AG10803 (cell line): ENCODE measurements around the gene ITK.
"Not testable (repeated sequence)": the region's sequence is repeated elsewhere in the genome, so short reads cannot be mapped to it uniquely, and the experiment has no call there.

Source experiments
- DNase-seq: peaks from one replicate; pipeline ENCODE4 v3.0.0; 2010; ENCODE audit warnings: low read depth
- H3K4me3 ChIP-seq: 2 replicates; pipeline ENCODE4 v1.5.1; 2011; ENCODE audit warnings: mild to moderate bottlenecking, low read length, control low read depth
- CTCF ChIP-seq: conservative IDR thresholded peaks from 2 replicates; pipeline ENCODE4 v1.5.1; 2011; ENCODE audit warnings: mild to moderate bottlenecking, low read length, control low read depth, inconsistent platforms

Gene ITK

GRCh38 chr5:157232706-157233105 is 52.1 kb downstream of the ITK start:
- TF ChIP-seq CTCF = no peak
- no peak for DNase-seq
- no peak overlapping the region for H3K4me3 ChIP-seq

GRCh38 chr5:157233515-157233914 is 52.9 kb downstream of the ITK start:
- no peak overlapping the region for H3K4me3 ChIP-seq
- TF ChIP-seq CTCF = no peak
- no peak for DNase-seq

- H3K4me3 ChIP-seq = no peak overlapping the region
- peak; percentile 9 for DNase-seq
- TF ChIP-seq CTCF = no peak
Measured at GRCh38 chr5:157236423-157236822, 55.8 kb downstream of the ITK start.

- peak; percentile 48 for DNase-seq
- no peak for TF ChIP-seq CTCF
- no peak overlapping the region for H3K4me3 ChIP-seq
Measured at GRCh38 chr5:157241483-157241882, 60.8 kb downstream of the ITK start.

- not testable (repeated sequence) for DNase-seq, H3K4me3 ChIP-seq
Measured at GRCh38 chr5:157244704-157245103, 64.1 kb downstream of the ITK start.

GRCh38 chr5:157245476-157245875 is 64.8 kb downstream of the ITK start:
- TF ChIP-seq CTCF = no peak
- H3K4me3 ChIP-seq = no peak overlapping the region
- no peak for DNase-seq

GRCh38 chr5:157245886-157246285 is 65.2 kb downstream of the ITK start:
- TF ChIP-seq CTCF = no peak
- no peak overlapping the region for H3K4me3 ChIP-seq
- DNase-seq = no peak

- no peak overlapping the region for H3K4me3 ChIP-seq
- TF ChIP-seq CTCF = no peak
- DNase-seq = no peak
Measured at GRCh38 chr5:157247267-157247666, 66.6 kb downstream of the ITK start.
